Parathyroid adenoma (tissue), 2 donors: Measurements from ENCODE around the gene ST7.

Source experiments
- H2AFZ ChIP-seq: fragments of 300-600 bp; sonication (generic); one replicate; pipeline ENCODE4 v1.7.0; 2017; ENCODE audit warnings: antibody characterized with exemption, mild to moderate bottlenecking
- H3K27ac ChIP-seq: fragments of 300-600 bp; sonication (generic); one replicate; pipeline ENCODE4 v1.7.0; 2017
- H3K27me3 ChIP-seq: fragments of 300-600 bp; sonication (generic); one replicate; pipeline ENCODE4 v1.7.0; 2017; ENCODE audit warnings: low read length; ENCODE audit not compliant: control insufficient read depth, insufficient read depth
- H3K36me3 ChIP-seq: fragments of 300-600 bp; sonication (generic); one replicate; pipeline ENCODE4 v1.7.0; 2017; ENCODE audit warnings: low read length; ENCODE audit not compliant: control insufficient read depth, insufficient read depth
- H3K4me1 ChIP-seq: fragments of 300-600 bp; sonication (generic); one replicate; pipeline ENCODE4 v1.7.0; 2017; ENCODE audit warnings: control low read depth
- H3K4me2 ChIP-seq: fragments of 300-600 bp; sonication (generic); one replicate; pipeline ENCODE4 v1.7.0; 2017; ENCODE audit warnings: low read length
- H3K4me3 ChIP-seq: fragments of 300-600 bp; sonication (generic); one replicate; pipeline ENCODE4 v1.7.0; 2017; ENCODE audit warnings: low read depth, low read length
- H3K79me2 ChIP-seq: fragments of 300-600 bp; sonication (generic); one replicate; pipeline ENCODE4 v1.7.0; 2017; ENCODE audit warnings: control low read depth
- H3K9ac ChIP-seq: fragments of 300-600 bp; sonication (generic); one replicate; pipeline ENCODE4 v1.7.0; 2017; ENCODE audit warnings: mild to moderate bottlenecking
- H3K9me3 ChIP-seq: fragments of 300-600 bp; sonication (generic); one replicate; pipeline ENCODE4 v1.7.0; 2017; ENCODE audit warnings: low read length; ENCODE audit not compliant: control insufficient read depth
- TF ChIP-seq, protein P1 (sequence below): fragments of 300-600 bp; sonication (generic); IDR thresholded peaks from one replicate; pipeline ENCODE4 v1.7.0; 2017; ENCODE audit warnings: antibody characterized with exemption, mild to moderate bottlenecking
- donor health status: primary hyperparathyroidism.

Gene ST7

GRCh38 chr7:117277576-117277975 lies 324.3 kb downstream of the ST7 start:
- Histone ChIP-seq H3K4me3 (no peak overlapping the region), H3K9me3 (no peaks in the 10 kb centered on the region), H2AFZ (no peak overlapping the region), H3K36me3 (no peaks in the 10 kb centered on the region), H3K4me2 (no peak overlapping the region), H3K27me3 (no peaks in the 10 kb centered on the region), H3K79me2 (no peaks in the 10 kb centered on the region), H3K9ac (no peak overlapping the region), H3K4me1 (no peaks in the 10 kb centered on the region), H3K27ac (no peak overlapping the region)
- TF ChIP-seq, protein P1, sequence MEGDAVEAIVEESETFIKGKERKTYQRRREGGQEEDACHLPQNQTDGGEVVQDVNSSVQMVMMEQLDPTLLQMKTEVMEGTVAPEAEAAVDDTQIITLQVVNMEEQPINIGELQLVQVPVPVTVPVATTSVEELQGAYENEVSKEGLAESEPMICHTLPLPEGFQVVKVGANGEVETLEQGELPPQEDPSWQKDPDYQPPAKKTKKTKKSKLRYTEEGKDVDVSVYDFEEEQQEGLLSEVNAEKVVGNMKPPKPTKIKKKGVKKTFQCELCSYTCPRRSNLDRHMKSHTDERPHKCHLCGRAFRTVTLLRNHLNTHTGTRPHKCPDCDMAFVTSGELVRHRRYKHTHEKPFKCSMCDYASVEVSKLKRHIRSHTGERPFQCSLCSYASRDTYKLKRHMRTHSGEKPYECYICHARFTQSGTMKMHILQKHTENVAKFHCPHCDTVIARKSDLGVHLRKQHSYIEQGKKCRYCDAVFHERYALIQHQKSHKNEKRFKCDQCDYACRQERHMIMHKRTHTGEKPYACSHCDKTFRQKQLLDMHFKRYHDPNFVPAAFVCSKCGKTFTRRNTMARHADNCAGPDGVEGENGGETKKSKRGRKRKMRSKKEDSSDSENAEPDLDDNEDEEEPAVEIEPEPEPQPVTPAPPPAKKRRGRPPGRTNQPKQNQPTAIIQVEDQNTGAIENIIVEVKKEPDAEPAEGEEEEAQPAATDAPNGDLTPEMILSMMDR: no peak

GRCh38 chr7:117278040-117278439 lies 324.7 kb downstream of the ST7 start:
- Histone ChIP-seq H3K9me3 (no peaks in the 10 kb centered on the region), H3K79me2 (no peaks in the 10 kb centered on the region), H3K9ac (no peak overlapping the region), H3K27ac (no peak overlapping the region), H3K4me1 (no peaks in the 10 kb centered on the region), H2AFZ (no peak overlapping the region), H3K4me2 (no peak overlapping the region), H3K27me3 (no peaks in the 10 kb centered on the region), H3K4me3 (no peak overlapping the region), H3K36me3 (no peaks in the 10 kb centered on the region)
- TF ChIP-seq, protein P1: no peak

DNA sequence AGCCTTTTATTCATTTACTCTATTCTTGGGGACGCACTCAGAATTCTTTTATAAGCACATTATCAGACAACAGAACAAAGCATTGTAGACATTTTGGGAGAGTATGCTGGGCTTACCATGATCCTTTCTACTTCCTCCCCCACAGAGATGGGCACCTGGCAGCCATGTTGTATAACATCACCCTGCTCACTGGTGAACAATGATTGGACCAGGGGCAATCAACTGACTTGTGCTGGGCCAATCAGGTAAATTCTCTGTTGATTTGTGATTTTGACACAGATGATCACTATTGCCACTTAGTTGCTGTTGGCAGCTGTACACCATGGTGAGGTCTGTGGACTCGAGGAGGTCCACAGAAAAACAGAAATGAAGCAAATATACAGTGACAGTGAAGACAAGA lies 325.9 kb downstream of the ST7 start:
- TF ChIP-seq, protein P1: no peak
- Histone ChIP-seq H3K79me2 (no peaks in the 10 kb centered on the region), H3K4me2 (no peak overlapping the region), H2AFZ (no peak overlapping the region), H3K36me3 (no peaks in the 10 kb centered on the region), H3K9ac (no peak overlapping the region), H3K9me3 (no peaks in the 10 kb centered on the region), H3K27me3 (no peaks in the 10 kb centered on the region), H3K27ac (no peak overlapping the region), H3K4me3 (no peak overlapping the region), H3K4me1 (no peaks in the 10 kb centered on the region)
